ENCODE data around the gene BEND5. TPM values are rescaled to one million over a fixed set of nuclear protein-coding genes. Genes with fewer than 3 reads are reported as not detected.
A peak's percentile ranks its signal among the peaks of the same experiment; 100 is the strongest.

Gene BEND5
- total RNA-seq, 4 donors from 2014 or later: 2.8 to 4.6 (median 3.9) TPM

- DNase-seq (ENCODE audit: extremely low spot score): no peak
- intact Hi-C loops (cut with DNase I): no loop called here
- Histone ChIP-seq H3K4me1 (no peaks in the 10 kb centered on the region), H3K4me3 (no peak overlapping the region), H3K36me3 (no peaks in the 10 kb centered on the region), H3K27me3 (no peaks in the 10 kb centered on the region), H3K27ac (replicated peaks in 1 of 4) (no peak overlapping the region), H3K9me3 (no peaks in the 10 kb centered on the region)
- TF ChIP-seq CTCF (IDR thresholded peaks at IDR 0.05) (no peak), POLR2A (IDR thresholded peaks at IDR 0.05; ENCODE audit: low read depth) (no peak)
- WGBS: 80% methylated on average over 2 of the region's 2 CpGs
Measured at GRCh38 chr1:48710915-48711314, 65.8 kb downstream of the BEND5 start.

- Histone ChIP-seq H3K4me3 (no peak overlapping the region), H3K4me1 (no peaks in the 10 kb centered on the region), H3K27ac (replicated peaks in 1 of 4) (no peak overlapping the region), H3K9me3 (no peaks in the 10 kb centered on the region), H3K36me3 (no peaks in the 10 kb centered on the region), H3K27me3 (no peaks in the 10 kb centered on the region)
- no peak for DNase-seq (ENCODE audit: extremely low spot score)
- intact Hi-C loops (cut with DNase I): no loop called here
- no peak for TF ChIP-seq CTCF (IDR thresholded peaks at IDR 0.05)
- TF ChIP-seq POLR2AphosphoS5 (IDR thresholded peaks at IDR 0.05): no peak
- WGBS: 88% methylated on average over 2 of the region's 2 CpGs
Measured at GRCh38 chr1:48710318-48710717, 66.4 kb downstream of the BEND5 start.

- intact Hi-C loops (cut with DNase I): no loop called here
- no peaks in the 10 kb centered on the region for H3K27me3 ChIP-seq
- TF ChIP-seq EP300 (IDR thresholded peaks at IDR 0.05) (no peak), CTCF (IDR thresholded peaks at IDR 0.05) (no peak), POLR2AphosphoS5 (IDR thresholded peaks at IDR 0.05) (no peak), POLR2A (IDR thresholded peaks at IDR 0.05; ENCODE audit: low read depth) (no peak)
- no peaks in the 10 kb centered on the region for H3K9me3 ChIP-seq
- no peaks in the 10 kb centered on the region for H3K4me1 ChIP-seq
- H3K4me3 ChIP-seq: no peak overlapping the region
- DNase-seq (ENCODE audit: extremely low spot score): no peak
- no peak overlapping the region for H3K27ac ChIP-seq (replicated peaks in 1 of 4)
- H3K36me3 ChIP-seq: no peaks in the 10 kb centered on the region
- WGBS: 90% methylated on average over 6 of the region's 6 CpGs
Measured at GRCh38 chr1:48704736-48705135, 72.0 kb downstream of the BEND5 start.

- H3K9me3 ChIP-seq: no peaks in the 10 kb centered on the region
- H3K27ac ChIP-seq (replicated peaks in 1 of 4): no peak overlapping the region
- intact Hi-C loops (cut with DNase I): no loop called here
- no peak overlapping the region for H3K4me3 ChIP-seq
- no peak for TF ChIP-seq POLR2A (IDR thresholded peaks at IDR 0.05; ENCODE audit: low read depth)
- whole genome bisulfite sequencing: 98% methylated on average over 2 of the region's 2 CpGs
- H3K36me3 ChIP-seq: no peaks in the 10 kb centered on the region
- no peaks in the 10 kb centered on the region for H3K4me1 ChIP-seq
- DNase-seq (ENCODE audit: extremely low spot score): no peak
- no peaks in the 10 kb centered on the region for H3K27me3 ChIP-seq
Measured at GRCh38 chr1:48701445-48701844, 75.2 kb downstream of the BEND5 start.

- H3K36me3 ChIP-seq: no peaks in the 10 kb centered on the region
- peak; percentile 77 to 93 (median 86) for TF ChIP-seq CTCF (IDR thresholded peaks at IDR 0.05)
- TF ChIP-seq EP300 (IDR thresholded peaks at IDR 0.05): no peak
- peaks cover 0 to 5% (median 0%) of the 10 kb centered on the region in 4 donors for H3K27me3 ChIP-seq
- no peaks in the 10 kb centered on the region for H3K4me1 ChIP-seq
- H3K9me3 ChIP-seq: no peaks in the 10 kb centered on the region
- no peak overlapping the region for H3K4me3 ChIP-seq
- no peak overlapping the region for H3K27ac ChIP-seq (replicated peaks in 1 of 4)
- intact Hi-C loops (cut with DNase I): loop anchor here (5.0 kb wide), 2 partner anchors 125 to 145 kb away; no protein-coding TSS in a partner anchor
- WGBS: 15% methylated on average over 5 of the region's 5 CpGs
- no peak for DNase-seq (ENCODE audit: extremely low spot score)
Measured at GRCh38 chr1:48697066-48697707, 79.5 kb downstream of the BEND5 start.

Data from esophagus muscularis mucosa (tissue), 4 donors.